Cardiac muscle cell (in vitro differentiated cells and primary cell): ENCODE results near the gene TMPRSS7. TPM values are rescaled to one million over a fixed set of nuclear protein-coding genes. Genes with fewer than 3 reads are reported as not detected.
"Not testable (repeated sequence)": the region's sequence is repeated elsewhere in the genome, so short reads cannot be mapped to it uniquely, and the experiment has no call there.

Experiments used
- DNase-seq, 2 donors: peaks; one replicate each; pipeline versions ENCODE4 v3.0.0 to v3.0.0-alpha.2; 2010 to 2017; ENCODE audit warnings: low read depth in 1 of 2, low spot score in 1 of 2
- H3K27ac ChIP-seq: fragments of 200-600 bp; sonication (generic); 2 replicates; pipeline ENCODE4 v1.5.1; 2016
- H3K27me3 ChIP-seq: fragments of 200-600 bp; sonication (generic); 2 replicates; pipeline ENCODE4 v1.6.0; 2016; ENCODE audit warnings: control low read depth
- H3K36me3 ChIP-seq: fragments of 200-600 bp; sonication (generic); 2 replicates; pipeline ENCODE4 v1.5.1; 2016; ENCODE audit warnings: control low read depth
- H3K4me1 ChIP-seq: fragments of 200-600 bp; sonication (generic); 2 replicates; pipeline ENCODE4 v1.8.1; 2017; ENCODE audit warnings: low read depth, mild to moderate bottlenecking, mixed run types
- H3K4me3 ChIP-seq: fragments of 200-600 bp; sonication (generic); 2 replicates; pipeline ENCODE4 v1.5.1; 2016; ENCODE audit warnings: mild to moderate bottlenecking
- H3K9me3 ChIP-seq: fragments of 200-600 bp; sonication (generic); 2 replicates; pipeline ENCODE4 v1.5.1; 2017; ENCODE audit warnings: low read depth, mild to moderate bottlenecking, control low read depth
- CTCF ChIP-seq: IDR thresholded peaks from 2 replicates; pipeline ENCODE4 v1.5.1; 2012; ENCODE audit warnings: low read depth, mild to moderate bottlenecking, low read length
- polyA plus RNA-seq: library from polyadenylated mRNA; unstranded; fragments of >200 nt; fragmentation: Nextera tagmentation; extraction: Ambion mirVana; gene quantifications from 2 replicates; pipeline ENCODE4 v1.2.1, GENCODE V29; 2016
- total RNA-seq: library from RNA; depleted of rRNA; stranded (reverse); fragments of >200 nt; gene quantifications from 2 replicates; pipeline ENCODE4 v1.2.3, GENCODE V29; 2016

TMPRSS7 gene
- total and polyA plus RNA-seq, 2 experiments from 2014 or later, result not detected

- DNase-seq, result peak in 1 of 2 donors; percentile 19
- TF ChIP-seq CTCF, result no peak
- peaks cover 11% of the 10 kb centered on the region for H3K4me1 ChIP-seq
- no peak overlapping the region for H3K4me3 ChIP-seq
- no peaks in the 10 kb centered on the region for H3K9me3 ChIP-seq
- H3K36me3 ChIP-seq, result no peaks in the 10 kb centered on the region
- H3K27ac ChIP-seq, result no peak overlapping the region
- H3K27me3 ChIP-seq, result peaks cover 20% of the 10 kb centered on the region
Measured at GRCh38 chr3:112048911-112049310, 14.4 kb downstream of the TMPRSS7 start.

- TF ChIP-seq CTCF, result no peak
- Histone ChIP-seq H3K27me3 (peaks cover 12% of the 10 kb centered on the region), H3K36me3 (no peaks in the 10 kb centered on the region), H3K27ac (no peak overlapping the region), H3K4me1 (peaks cover 11% of the 10 kb centered on the region), H3K4me3 (no peak overlapping the region), H3K9me3 (no peaks in the 10 kb centered on the region)
- DNase-seq, result no peak
Measured at GRCh38 chr3:112053229-112053628, 18.7 kb downstream of the TMPRSS7 start.

GRCh38 chr3:112056451-112056929 lies 22.0 kb downstream of the TMPRSS7 start:
- Histone ChIP-seq H3K4me1 (peaks cover 11% of the 10 kb centered on the region), H3K9me3 (no peaks in the 10 kb centered on the region), H3K27ac (no peak overlapping the region), H3K4me3 (no peak overlapping the region), H3K27me3 (peaks cover 14% of the 10 kb centered on the region), H3K36me3 (no peaks in the 10 kb centered on the region)
- peak in 1 of 2 donors; percentile 35 for DNase-seq
- TF ChIP-seq CTCF, result no peak

- no peak overlapping the region for H3K4me3 ChIP-seq
- H3K27ac ChIP-seq, result no peak overlapping the region
- no peak for TF ChIP-seq CTCF
- peaks cover 14% of the 10 kb centered on the region for H3K27me3 ChIP-seq
- no peak for DNase-seq
- no peaks in the 10 kb centered on the region for H3K36me3 ChIP-seq
- no peaks in the 10 kb centered on the region for H3K4me1 ChIP-seq
- H3K9me3 ChIP-seq, result no peaks in the 10 kb centered on the region
Measured at GRCh38 chr3:112059497-112059896, 25.0 kb downstream of the TMPRSS7 start.

GRCh38 chr3:112061152-112061551 lies 26.6 kb downstream of the TMPRSS7 start:
- peaks cover 14% of the 10 kb centered on the region for H3K27me3 ChIP-seq
- no peak overlapping the region for H3K27ac ChIP-seq
- no peak for TF ChIP-seq CTCF
- H3K9me3 ChIP-seq, result no peaks in the 10 kb centered on the region
- no peaks in the 10 kb centered on the region for H3K4me1 ChIP-seq
- H3K4me3 ChIP-seq, result no peak overlapping the region
- H3K36me3 ChIP-seq, result no peaks in the 10 kb centered on the region
- DNase-seq, result peak in 1 of 2 donors; percentile 47

- H3K27me3 ChIP-seq, result peaks cover 12% of the 10 kb centered on the region
Measured at GRCh38 chr3:112072387-112073060, 38.0 kb downstream of the TMPRSS7 start.

More at GRCh38 chr3:112072387-112073060, 38.0 kb downstream of the TMPRSS7 start:
- not testable (repeated sequence) for H3K9me3 ChIP-seq, H3K27ac ChIP-seq, H3K36me3 ChIP-seq, H3K4me1 ChIP-seq, DNase-seq, H3K4me3 ChIP-seq
